HG02852 (cell line): Measurements from ENCODE around the gene ZNF614.
"Not testable (repeated sequence)": the region's sequence is repeated elsewhere in the genome, so short reads cannot be mapped to it uniquely, and the experiment has no call there.

Experiments
- ATAC-seq: cut with Tn5 transposase; IDR thresholded peaks from one replicate; pipeline ENCODE4 v1.9.1; 2021; ENCODE audit warnings: mild to moderate bottlenecking, moderate library complexity; ENCODE audit not compliant: unreplicated experiment

ZNF614 gene

GRCh38 chr19:51993422-51993821, 34.8 kb downstream of the ZNF614 start:
- ATAC-seq, result no peak

DNA sequence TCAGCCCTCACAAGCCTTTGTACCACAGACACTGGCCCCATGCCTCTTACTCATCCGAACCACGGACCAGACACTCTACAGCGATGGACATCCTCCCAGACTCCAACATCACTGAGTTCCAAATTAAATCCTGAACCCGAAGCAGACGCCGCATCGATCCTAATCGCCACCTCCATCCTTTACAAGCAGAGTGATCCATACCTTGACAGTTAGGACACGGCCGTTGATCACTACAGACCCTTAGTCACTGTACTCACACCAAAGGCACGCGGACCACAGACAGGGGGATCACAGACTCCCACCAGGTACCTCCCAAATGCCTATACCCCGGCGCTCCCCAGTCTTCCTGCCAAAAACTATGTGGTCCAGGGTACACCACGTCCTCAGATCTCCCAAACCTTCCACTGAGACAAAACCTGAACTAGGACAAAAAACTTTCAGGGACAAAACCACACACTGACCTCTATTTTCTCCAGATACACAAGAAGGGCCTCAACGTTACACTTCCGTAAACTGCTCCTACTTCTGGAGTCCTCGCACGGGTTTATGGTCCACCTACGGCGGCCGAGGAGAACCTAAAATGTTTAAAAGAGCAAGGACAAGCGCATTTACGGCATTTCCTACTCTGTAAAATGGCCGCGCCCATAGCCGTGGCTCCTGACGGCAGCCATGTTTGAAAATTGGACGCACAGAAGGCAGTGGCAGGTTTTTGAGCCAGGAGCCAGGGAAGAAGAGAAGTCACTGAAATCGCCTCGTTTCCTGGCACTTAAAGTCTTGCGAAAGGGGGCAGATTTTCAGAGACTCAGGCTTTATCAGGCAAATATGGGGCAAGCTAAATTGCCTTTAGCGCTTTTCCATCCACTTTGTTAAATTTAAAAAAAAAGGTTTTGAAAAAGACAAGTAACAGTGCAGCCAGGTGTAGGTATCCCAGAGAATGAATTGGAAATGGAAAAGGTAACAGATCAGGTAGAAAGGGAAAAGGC, 41.6 kb downstream of the ZNF614 start, which contains the start of gene ZNF350:
Gene ZNF350, minus strand, starts transcription at position 532 of the 983 bp plus-strand sequence. CDS start 12,480 bp downstream, outside the sequence.
- peak; percentile 68 for ATAC-seq

DNA sequence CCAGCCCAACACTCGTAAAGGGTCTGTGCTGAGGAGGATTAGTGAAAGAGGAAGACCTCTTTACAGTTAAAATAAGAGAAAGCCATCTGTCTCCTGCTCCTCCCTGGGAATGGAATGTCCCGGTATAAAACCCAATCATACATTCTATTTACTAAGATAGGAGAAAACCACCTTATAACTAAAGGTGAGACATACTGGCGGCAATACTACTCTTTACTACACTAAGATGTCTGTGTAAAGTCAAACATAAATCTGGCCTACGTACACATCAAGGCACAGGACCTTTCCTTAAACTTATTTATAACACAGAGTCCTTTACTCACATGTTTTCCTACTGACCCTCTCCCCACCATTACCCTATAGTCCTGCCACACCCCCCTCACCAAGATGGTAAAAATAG, 44.8 kb downstream of the ZNF614 start:
- no peak for ATAC-seq

DNA sequence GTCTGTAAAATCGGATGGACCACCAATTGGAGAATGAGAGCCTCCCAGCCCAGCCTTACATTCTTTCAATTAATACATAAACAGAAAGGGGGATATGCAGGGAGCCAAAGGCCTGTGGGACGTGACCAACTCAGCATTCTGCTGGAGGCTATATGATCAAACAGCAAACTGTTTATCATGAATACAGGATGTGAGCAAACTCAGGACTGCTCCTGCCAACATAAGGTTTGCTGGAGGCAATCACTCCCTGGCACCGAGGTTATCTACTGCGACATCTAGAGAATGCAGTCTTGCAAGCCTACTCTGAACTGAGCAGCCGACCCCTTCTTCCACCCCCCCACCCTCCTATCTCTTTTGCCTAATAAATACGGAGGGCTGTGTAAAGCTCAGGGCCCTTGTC, 47.3 kb downstream of the ZNF614 start:
- ATAC-seq, result not testable (repeated sequence)

DNA sequence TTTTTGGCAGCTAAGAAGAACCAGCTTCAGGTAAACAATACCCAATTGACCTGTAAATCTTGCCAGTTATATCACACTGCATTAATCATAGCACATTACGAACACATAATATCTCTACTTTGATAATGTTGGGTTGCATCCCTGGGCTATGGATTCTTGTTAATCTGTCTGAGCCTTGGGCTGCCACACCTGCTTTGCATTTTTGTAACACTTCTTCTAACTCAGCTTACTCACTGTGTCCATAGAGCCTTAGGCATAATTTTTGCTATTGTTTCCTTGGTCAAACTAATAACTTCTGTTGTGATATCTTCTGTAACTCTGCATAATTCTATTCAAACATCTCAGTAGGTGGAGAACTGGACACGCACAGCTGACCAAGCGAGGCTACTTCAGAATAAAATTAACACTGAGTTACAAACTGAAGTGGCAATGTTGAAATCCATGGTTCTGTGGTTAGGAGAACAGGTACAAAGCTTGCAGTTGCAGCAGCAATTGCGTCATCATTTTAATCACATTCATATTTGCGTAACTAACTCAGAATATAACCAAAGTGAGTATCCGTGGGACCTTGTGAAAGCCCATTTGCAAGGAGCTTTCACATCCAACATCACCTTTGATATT, 48.0 kb downstream of the ZNF614 start:
- ATAC-seq, result no peak

- ATAC-seq, result no peak
Observed at GRCh38 chr19:51978882-51979281, 49.3 kb downstream of the ZNF614 start.

DNA sequence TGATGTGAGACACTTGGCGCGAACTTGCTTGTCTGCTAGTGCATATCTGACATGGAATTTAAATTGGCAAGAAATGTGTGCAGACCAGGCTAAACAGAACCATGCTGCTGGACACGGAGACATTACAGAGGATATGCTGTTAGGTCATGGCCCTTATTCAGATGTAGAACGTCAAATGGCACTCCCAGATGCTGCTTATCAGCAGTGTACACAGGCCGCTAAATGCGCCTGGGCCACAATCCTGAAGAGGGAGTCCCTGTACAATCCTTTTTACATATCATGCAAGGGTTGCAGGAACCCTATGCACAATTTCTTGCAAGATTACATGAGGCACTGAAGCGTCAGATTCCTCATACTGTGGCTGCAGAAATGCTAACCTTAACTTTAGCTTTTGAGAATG, 50.8 kb downstream of the ZNF614 start:
- no peak for ATAC-seq

GRCh38 chr19:51976852-51977251, 51.3 kb downstream of the ZNF614 start:
- ATAC-seq, result no peak

DNA sequence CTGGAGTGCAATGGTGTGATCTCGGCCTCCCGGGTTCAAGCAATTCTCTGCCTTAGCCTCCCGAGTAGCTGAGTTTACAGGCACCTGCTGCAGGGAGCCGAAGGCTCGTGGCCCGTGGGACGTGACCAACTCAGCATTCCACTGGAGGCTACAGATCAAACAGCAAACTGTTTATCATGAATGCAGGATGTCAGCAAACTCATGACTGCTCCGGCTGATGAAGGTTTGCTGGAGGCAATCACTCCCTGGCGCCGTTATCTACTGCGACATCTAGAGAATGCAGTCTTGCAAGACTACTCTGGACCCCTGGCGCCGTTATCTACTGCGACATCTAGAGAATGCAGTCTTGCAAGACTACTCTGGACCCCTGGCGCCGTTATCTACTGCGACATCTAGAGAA, 52.4 kb downstream of the ZNF614 start:
- not testable (repeated sequence) for ATAC-seq

- ATAC-seq, result no peak
Observed at GRCh38 chr19:51971624-51972023, 56.6 kb downstream of the ZNF614 start.

DNA sequence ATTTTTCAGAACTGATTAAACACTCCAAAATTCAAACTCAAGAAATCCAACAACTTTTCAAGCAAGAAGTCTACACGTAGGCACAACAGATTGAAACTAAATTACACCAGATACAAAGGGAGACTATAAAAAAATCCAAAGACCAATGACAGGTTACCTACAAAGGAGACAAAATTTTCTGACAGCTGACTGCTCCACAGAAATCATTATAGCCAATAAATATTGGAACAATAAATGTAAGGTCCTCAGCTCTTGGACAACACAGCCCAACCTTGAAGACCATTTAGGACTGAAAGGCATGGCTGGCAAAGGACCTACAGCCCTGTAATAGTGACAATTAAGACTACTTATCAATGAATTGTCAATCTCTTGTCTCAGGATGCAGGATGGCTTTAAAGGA, 57.5 kb downstream of the ZNF614 start:
- ATAC-seq, result no peak

GRCh38 chr19:51965583-51965982, 62.6 kb downstream of the ZNF614 start:
- no peak for ATAC-seq
